ENCODE data around the gene PRPF4.

- TF ChIP-seq, protein P1, sequence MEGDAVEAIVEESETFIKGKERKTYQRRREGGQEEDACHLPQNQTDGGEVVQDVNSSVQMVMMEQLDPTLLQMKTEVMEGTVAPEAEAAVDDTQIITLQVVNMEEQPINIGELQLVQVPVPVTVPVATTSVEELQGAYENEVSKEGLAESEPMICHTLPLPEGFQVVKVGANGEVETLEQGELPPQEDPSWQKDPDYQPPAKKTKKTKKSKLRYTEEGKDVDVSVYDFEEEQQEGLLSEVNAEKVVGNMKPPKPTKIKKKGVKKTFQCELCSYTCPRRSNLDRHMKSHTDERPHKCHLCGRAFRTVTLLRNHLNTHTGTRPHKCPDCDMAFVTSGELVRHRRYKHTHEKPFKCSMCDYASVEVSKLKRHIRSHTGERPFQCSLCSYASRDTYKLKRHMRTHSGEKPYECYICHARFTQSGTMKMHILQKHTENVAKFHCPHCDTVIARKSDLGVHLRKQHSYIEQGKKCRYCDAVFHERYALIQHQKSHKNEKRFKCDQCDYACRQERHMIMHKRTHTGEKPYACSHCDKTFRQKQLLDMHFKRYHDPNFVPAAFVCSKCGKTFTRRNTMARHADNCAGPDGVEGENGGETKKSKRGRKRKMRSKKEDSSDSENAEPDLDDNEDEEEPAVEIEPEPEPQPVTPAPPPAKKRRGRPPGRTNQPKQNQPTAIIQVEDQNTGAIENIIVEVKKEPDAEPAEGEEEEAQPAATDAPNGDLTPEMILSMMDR (conservative IDR thresholded peaks at IDR 0.05; ENCODE audit: low read length), result no peak
- no peak for TF ChIP-seq EZH2phosphoT487 (IDR thresholded peaks at IDR 0.05; ENCODE audit: borderline replicate concordance, low read depth, low read length)
Measured at GRCh38 chr9:113337714-113338113, 62.3 kb downstream of the PRPF4 start.

Measured in OCI-LY7 (cell line).